ENCODE measurements around the gene PALD1.

Gene PALD1

DNA sequence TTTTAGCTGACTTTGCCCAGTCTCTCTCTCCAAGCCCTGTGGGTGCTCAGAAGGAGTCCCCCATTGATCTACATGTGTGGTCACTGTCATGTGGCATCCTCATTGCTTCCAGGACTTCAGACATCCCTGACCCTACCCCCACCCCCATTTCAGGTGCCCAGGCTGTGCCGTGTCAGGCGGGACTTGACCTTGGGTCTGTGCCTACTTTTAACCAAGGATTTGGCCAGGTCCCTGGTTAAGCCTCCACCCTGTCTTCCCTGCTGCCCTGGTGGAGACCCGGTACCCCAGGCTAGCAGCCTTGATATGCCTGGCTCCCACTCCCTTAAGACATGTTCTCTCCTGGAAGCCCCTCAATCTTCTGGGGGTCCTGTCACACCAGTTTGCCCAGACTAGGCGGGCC is 92.7 kb downstream of the PALD1 start:
- H3K36me3 ChIP-seq (ENCODE audit: control insufficient read depth in 1 of 2, insufficient read depth in 2 of 2, low read length in 2 of 2): no peaks in the 10 kb centered on the region
- H2BK5ac ChIP-seq (ENCODE audit: low read depth, low read length, poor library complexity): no peak overlapping the region
- H3K27me3 ChIP-seq (ENCODE audit: insufficient read depth, low read length): no peaks in the 10 kb centered on the region
- H2AK5ac ChIP-seq (ENCODE audit: low read length): no peak overlapping the region
- H4K91ac ChIP-seq (ENCODE audit: low read depth, low read length): no peak overlapping the region
- no peak overlapping the region for H2BK12ac ChIP-seq (ENCODE audit: low read length)
- no peak overlapping the region for H3K18ac ChIP-seq (ENCODE audit: low read length)
- H2AFZ ChIP-seq (ENCODE audit: insufficient read depth, low read length, poor library complexity): no peak overlapping the region
- no peak overlapping the region for H3K27ac ChIP-seq (ENCODE audit: low read depth, low read length)
- no peak overlapping the region for H3K14ac ChIP-seq (ENCODE audit: low read length)
- no peaks in the 10 kb centered on the region for H3K79me2 ChIP-seq (ENCODE audit: control insufficient read depth, insufficient read depth, low read length, poor library complexity)
- no peak overlapping the region for H4K8ac ChIP-seq (ENCODE audit: low read depth, low read length)
- no peak for DNase-seq
- H2BK120ac ChIP-seq (ENCODE audit: insufficient read depth, low read length, poor library complexity): no peak overlapping the region
- no peak overlapping the region for H3K23ac ChIP-seq (ENCODE audit: low read length)
- H3K9ac ChIP-seq (ENCODE audit: low read length): no peak overlapping the region
- H4K12ac ChIP-seq (ENCODE audit: low read depth, low read length): no peak overlapping the region
- H3K4me1 ChIP-seq (ENCODE audit: control insufficient read depth in 1 of 2, insufficient read depth in 2 of 2, low read length in 2 of 2): no peaks in the 10 kb centered on the region
- peaks cover 1% of the 10 kb centered on the region for H3K9me3 ChIP-seq (ENCODE audit: insufficient read depth, low read depth, low read length)
- H3K4me2 ChIP-seq (ENCODE audit: low read length): no peak overlapping the region
- H3K4me3 ChIP-seq (ENCODE audit: low read depth, low read length): no peak overlapping the region
- H3K79me1 ChIP-seq (ENCODE audit: low read length): no peaks in the 10 kb centered on the region
- no CpG with 5 or more reads among the region's 4 CpGs for WGBS (ENCODE audit: extremely low coverage, insufficient coverage, insufficient read length)
- H3K4ac ChIP-seq (ENCODE audit: low read depth, low read length): no peak overlapping the region

DNA sequence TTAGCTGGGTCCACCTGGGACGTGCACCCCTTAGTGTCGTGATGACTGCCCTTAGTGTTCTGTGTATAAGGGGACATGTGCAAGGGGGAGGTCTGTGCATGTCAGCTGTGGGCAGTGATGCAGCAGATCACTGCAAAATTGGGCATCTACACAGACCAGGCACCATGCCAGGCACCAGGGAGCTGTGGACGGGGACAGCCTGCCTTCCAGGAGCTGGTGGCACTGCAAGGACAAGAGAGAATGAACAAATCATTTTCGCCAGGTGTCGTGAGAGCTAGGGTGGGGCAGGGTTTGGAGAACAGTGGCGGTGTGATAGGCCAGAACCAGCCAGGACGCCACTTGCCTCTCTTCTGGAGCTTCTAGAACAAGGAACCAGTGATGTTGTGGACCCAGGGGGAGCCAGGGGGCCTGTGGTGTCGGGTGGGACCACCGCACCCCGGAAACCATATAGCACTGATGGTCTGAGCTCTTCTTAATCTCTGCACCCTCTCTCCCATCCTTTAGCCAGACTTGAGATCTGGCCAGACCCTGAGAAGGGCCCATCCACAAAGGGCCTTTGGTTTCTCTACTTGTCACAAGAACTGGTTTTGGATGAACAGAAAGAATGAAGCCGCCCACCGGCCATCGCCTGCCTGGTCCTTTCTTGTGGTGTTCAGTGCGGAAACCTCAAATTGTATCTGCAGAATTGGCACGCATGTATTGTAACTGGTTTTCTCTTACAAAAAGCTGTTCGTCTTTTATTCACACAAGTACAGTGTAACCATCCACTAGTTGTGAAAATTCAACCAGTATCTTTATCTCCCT is 93.3 kb downstream of the PALD1 start:
- H3K79me1 ChIP-seq (ENCODE audit: low read length): no peaks in the 10 kb centered on the region

DNA sequence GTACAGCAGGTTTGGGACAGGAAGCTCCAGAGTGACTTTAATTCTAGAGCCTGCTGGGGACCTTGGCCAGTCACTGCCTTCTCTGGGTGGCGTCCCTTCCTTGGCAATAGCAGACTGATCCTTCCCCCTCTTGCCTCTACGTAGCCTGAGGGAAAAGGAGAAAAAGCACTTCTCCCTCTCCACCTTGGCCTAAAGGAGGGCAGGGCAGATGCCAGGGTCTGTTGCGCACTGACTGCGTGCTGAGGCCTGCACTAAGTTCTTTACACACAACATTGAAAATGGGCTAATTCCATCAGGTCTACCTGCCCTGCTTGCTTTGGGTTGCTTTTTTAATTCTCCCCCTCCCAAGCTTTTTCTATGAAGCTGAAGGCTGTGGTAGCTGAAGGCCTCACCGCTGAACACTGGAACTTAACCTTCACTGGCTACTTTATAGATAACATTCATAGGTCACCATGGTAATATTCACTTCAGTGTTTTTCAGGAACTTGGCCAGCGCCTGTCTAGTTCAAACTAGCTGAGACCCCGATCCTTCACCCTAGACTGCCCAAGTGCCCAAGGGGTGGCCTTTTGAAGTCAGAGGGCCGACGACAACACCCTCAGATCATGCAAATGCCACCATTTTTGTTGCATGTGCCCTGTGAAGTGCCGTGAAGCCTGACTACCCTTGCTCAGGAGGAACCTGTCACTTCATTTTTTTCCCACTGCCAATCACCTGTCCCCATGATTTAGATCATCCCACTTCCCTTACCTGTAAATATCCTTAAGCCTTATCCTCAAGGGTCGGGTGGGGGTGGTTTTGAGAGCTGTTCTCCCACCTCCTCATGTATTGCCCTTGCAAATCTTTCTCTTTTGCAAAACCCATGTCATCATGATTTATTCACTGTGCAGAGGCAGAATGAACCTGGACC is 95.3 kb downstream of the PALD1 start:
- H3K14ac ChIP-seq (ENCODE audit: low read length): no peak overlapping the region
- no CpG with 5 or more reads among the region's 11 CpGs for WGBS (ENCODE audit: extremely low coverage, insufficient coverage, insufficient read length)
- H4K8ac ChIP-seq (ENCODE audit: low read depth, low read length): no peak overlapping the region
- H3K36me3 ChIP-seq (ENCODE audit: control insufficient read depth in 1 of 2, insufficient read depth in 2 of 2, low read length in 2 of 2): no peaks in the 10 kb centered on the region
- no peak overlapping the region for H2AK5ac ChIP-seq (ENCODE audit: low read length)
- no peak overlapping the region for H2BK5ac ChIP-seq (ENCODE audit: low read depth, low read length, poor library complexity)
- H4K91ac ChIP-seq (ENCODE audit: low read depth, low read length): no peak overlapping the region
- no peaks in the 10 kb centered on the region for H3K27me3 ChIP-seq (ENCODE audit: insufficient read depth, low read length)
- H3K4ac ChIP-seq (ENCODE audit: low read depth, low read length): no peak overlapping the region
- H3K4me2 ChIP-seq (ENCODE audit: low read length): no peak overlapping the region
- no peaks in the 10 kb centered on the region for H3K79me1 ChIP-seq (ENCODE audit: low read length)
- H2AFZ ChIP-seq (ENCODE audit: insufficient read depth, low read length, poor library complexity): no peak overlapping the region
- no peak for DNase-seq
- no peaks in the 10 kb centered on the region for H3K4me1 ChIP-seq (ENCODE audit: control insufficient read depth in 1 of 2, insufficient read depth in 2 of 2, low read length in 2 of 2)
- H3K9me3 ChIP-seq (ENCODE audit: insufficient read depth, low read depth, low read length): peaks cover 1% of the 10 kb centered on the region
- no peaks in the 10 kb centered on the region for H3K79me2 ChIP-seq (ENCODE audit: control insufficient read depth, insufficient read depth, low read length, poor library complexity)
- no peak overlapping the region for H2BK12ac ChIP-seq (ENCODE audit: low read length)
- H3K27ac ChIP-seq (ENCODE audit: low read depth, low read length): no peak overlapping the region
- H2BK120ac ChIP-seq (ENCODE audit: insufficient read depth, low read length, poor library complexity): no peak overlapping the region
- no peak overlapping the region for H3K18ac ChIP-seq (ENCODE audit: low read length)
- no peak overlapping the region for H3K4me3 ChIP-seq (ENCODE audit: low read depth, low read length)
- no peak overlapping the region for H3K9ac ChIP-seq (ENCODE audit: low read length)
- H4K12ac ChIP-seq (ENCODE audit: low read depth, low read length): no peak overlapping the region
- no peak overlapping the region for H3K23ac ChIP-seq (ENCODE audit: low read length)

More for the DNA sequence above, 93.3 kb downstream of the PALD1 start:
- no CpG with 5 or more reads among the region's 16 CpGs for WGBS (ENCODE audit: extremely low coverage, insufficient coverage, insufficient read length)
- H3K4me1 ChIP-seq (ENCODE audit: control insufficient read depth in 1 of 2, insufficient read depth in 2 of 2, low read length in 2 of 2): no peaks in the 10 kb centered on the region
- no peak overlapping the region for H4K12ac ChIP-seq (ENCODE audit: low read depth, low read length)
- H3K9ac ChIP-seq (ENCODE audit: low read length): no peak overlapping the region
- no peak overlapping the region for H3K27ac ChIP-seq (ENCODE audit: low read depth, low read length)
- no peak overlapping the region for H3K18ac ChIP-seq (ENCODE audit: low read length)
- no peak overlapping the region for H2AK5ac ChIP-seq (ENCODE audit: low read length)
- H3K4me2 ChIP-seq (ENCODE audit: low read length): no peak overlapping the region
- peaks cover 1% of the 10 kb centered on the region for H3K9me3 ChIP-seq (ENCODE audit: insufficient read depth, low read depth, low read length)
- no peak overlapping the region for H2BK5ac ChIP-seq (ENCODE audit: low read depth, low read length, poor library complexity)
- no peak overlapping the region for H2BK120ac ChIP-seq (ENCODE audit: insufficient read depth, low read length, poor library complexity)
- DNase-seq: no peak
- no peak overlapping the region for H3K4me3 ChIP-seq (ENCODE audit: low read depth, low read length)
- no peaks in the 10 kb centered on the region for H3K79me2 ChIP-seq (ENCODE audit: control insufficient read depth, insufficient read depth, low read length, poor library complexity)
- H2AFZ ChIP-seq (ENCODE audit: insufficient read depth, low read length, poor library complexity): no peak overlapping the region
- H4K91ac ChIP-seq (ENCODE audit: low read depth, low read length): no peak overlapping the region
- H3K4ac ChIP-seq (ENCODE audit: low read depth, low read length): no peak overlapping the region
- no peaks in the 10 kb centered on the region for H3K36me3 ChIP-seq (ENCODE audit: control insufficient read depth in 1 of 2, insufficient read depth in 2 of 2, low read length in 2 of 2)
- no peak overlapping the region for H3K23ac ChIP-seq (ENCODE audit: low read length)
- no peaks in the 10 kb centered on the region for H3K27me3 ChIP-seq (ENCODE audit: insufficient read depth, low read length)
- H3K14ac ChIP-seq (ENCODE audit: low read length): no peak overlapping the region
- no peak overlapping the region for H4K8ac ChIP-seq (ENCODE audit: low read depth, low read length)
- no peak overlapping the region for H2BK12ac ChIP-seq (ENCODE audit: low read length)

DNA sequence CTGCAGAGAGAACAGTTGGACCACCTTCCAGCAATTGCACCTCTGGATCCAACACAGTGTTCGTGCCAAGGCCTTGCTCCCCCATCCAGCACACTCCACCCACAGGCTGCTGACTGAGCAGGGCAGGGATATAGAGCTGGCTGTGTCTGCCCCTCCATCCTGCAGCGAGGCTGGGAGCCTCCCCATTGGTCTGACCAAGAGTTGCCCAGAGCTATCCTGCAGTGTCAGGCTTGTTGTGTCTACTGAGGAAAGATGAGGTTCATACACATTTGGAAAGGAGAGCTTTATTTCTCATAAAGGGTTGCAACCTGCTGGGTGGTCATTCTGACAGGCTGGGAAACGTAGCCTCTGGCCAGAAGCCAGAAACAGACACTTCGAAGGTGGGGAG is 96.9 kb downstream of the PALD1 start:
- Histone ChIP-seq H4K91ac (ENCODE audit: low read depth, low read length) (no peak overlapping the region), H3K79me1 (ENCODE audit: low read length) (no peaks in the 10 kb centered on the region), H3K4me2 (ENCODE audit: low read length) (no peak overlapping the region), H3K9ac (ENCODE audit: low read length) (no peak overlapping the region), H3K4me1 (ENCODE audit: control insufficient read depth in 1 of 2, insufficient read depth in 2 of 2, low read length in 2 of 2) (no peaks in the 10 kb centered on the region), H3K9me3 (ENCODE audit: insufficient read depth, low read depth, low read length) (peaks cover 1% of the 10 kb centered on the region), H3K36me3 (ENCODE audit: control insufficient read depth in 1 of 2, insufficient read depth in 2 of 2, low read length in 2 of 2) (no peaks in the 10 kb centered on the region), H3K18ac (ENCODE audit: low read length) (no peak overlapping the region), H4K8ac (ENCODE audit: low read depth, low read length) (no peak overlapping the region), H3K4ac (ENCODE audit: low read depth, low read length) (no peak overlapping the region), H2AK5ac (ENCODE audit: low read length) (no peak overlapping the region), H3K27me3 (ENCODE audit: insufficient read depth, low read length) (no peaks in the 10 kb centered on the region), H2BK12ac (ENCODE audit: low read length) (no peak overlapping the region), H2BK5ac (ENCODE audit: low read depth, low read length, poor library complexity) (no peak overlapping the region), H2BK120ac (ENCODE audit: insufficient read depth, low read length, poor library complexity) (no peak overlapping the region), H4K12ac (ENCODE audit: low read depth, low read length) (no peak overlapping the region), H3K27ac (ENCODE audit: low read depth, low read length) (no peak overlapping the region), H3K14ac (ENCODE audit: low read length) (no peak overlapping the region), H3K4me3 (ENCODE audit: low read depth, low read length) (no peak overlapping the region), H2AFZ (ENCODE audit: insufficient read depth, low read length, poor library complexity) (no peak overlapping the region), H3K23ac (ENCODE audit: low read length) (no peak overlapping the region), H3K79me2 (ENCODE audit: control insufficient read depth, insufficient read depth, low read length, poor library complexity) (no peaks in the 10 kb centered on the region)
- no peak for DNase-seq
- WGBS (ENCODE audit: extremely low coverage, insufficient coverage, insufficient read length): no CpG with 5 or more reads among the region's 4 CpGs

Data from trophoblast cell (in vitro differentiated cells and primary cell).